Measurements from ENCODE around the gene TTLL1.

The TTLL1 gene

DNA sequence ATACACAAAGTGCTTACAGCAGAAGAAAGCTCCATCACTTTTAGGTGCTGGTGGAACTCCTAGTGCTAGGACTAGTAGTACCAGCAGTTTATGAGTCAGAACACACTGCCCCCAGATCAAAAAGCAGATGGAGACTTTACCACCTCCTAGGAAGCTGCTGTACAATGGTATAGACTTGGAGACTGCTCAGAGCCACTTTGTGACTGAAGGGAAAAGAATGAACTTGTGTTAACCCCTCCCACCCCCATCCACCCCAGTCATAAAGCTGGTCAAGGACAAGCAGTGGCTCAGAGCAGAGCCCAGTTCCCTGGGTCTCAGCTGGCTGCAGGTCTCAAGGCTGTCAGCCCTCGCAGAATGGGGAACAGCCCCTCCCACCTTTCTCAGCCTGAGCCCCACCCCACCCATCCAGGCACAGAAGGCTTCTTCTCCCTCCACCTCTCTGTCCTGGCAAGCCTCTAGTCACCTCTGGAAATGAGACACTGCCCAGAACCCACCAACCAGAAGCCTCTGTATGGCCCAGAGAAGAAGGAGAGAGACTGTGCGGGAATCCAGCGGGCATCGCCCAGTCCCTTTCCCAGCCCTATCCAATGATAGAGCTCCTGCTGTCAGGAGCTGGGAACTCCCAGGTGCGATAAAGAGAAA lies 98.1 kb downstream of the TTLL1 start:
- no peak for DNase-seq

GRCh38 chr22:42990131-42990838 lies 98.9 kb downstream of the TTLL1 start:
- no peak for DNase-seq
